Brain microvascular endothelial cell (primary cell): Measurements from ENCODE around the gene OSBPL5.

Experiments used
- DNase-seq: peaks from one replicate; pipeline ENCODE4 v3.0.0-alpha.2; 2020
- H3K27ac ChIP-seq: fragments of 250-450 bp; sonication (Bioruptor Pico); 2 replicates; pipeline ENCODE4 v1.5.1; 2020; ENCODE audit warnings: mild to moderate bottlenecking, moderate library complexity
- H3K27me3 ChIP-seq: fragments of 250-450 bp; sonication (Bioruptor Pico); replicated peaks from 2 replicates; pipeline ENCODE4 v1.5.1; 2020; ENCODE audit warnings: mild to moderate bottlenecking
- H3K36me3 ChIP-seq: fragments of 250-450 bp; sonication (Bioruptor Pico); replicated peaks from 2 replicates; pipeline ENCODE4 v1.5.1; 2020; ENCODE audit warnings: mild to moderate bottlenecking
- H3K4me3 ChIP-seq: 2 replicates; pipeline ENCODE4 v1.5.1; 2011; ENCODE audit warnings: low read depth, mild to moderate bottlenecking, control low read depth, low read length, moderate library complexity
- in situ Hi-C: cut with HindIII; loops from 2 replicates; pipeline ENCODE4 v1.10.0; 2017; ENCODE audit warnings: low sequenced_read_pairs, low pct_ligation_motif_present
- TF ChIP-seq, protein P1 (sequence below): IDR thresholded peaks from 2 replicates; pipeline ENCODE4 v1.5.1; 2011; ENCODE audit warnings: low read depth, mild to moderate bottlenecking, moderate library complexity, low read length, control low read depth, inconsistent platforms; ENCODE audit errors: missing control alignments

OSBPL5 gene

GRCh38 chr11:3087373-3087772 lies 77.7 kb downstream of the OSBPL5 start:
- Histone ChIP-seq H3K36me3 (no peaks in the 10 kb centered on the region), H3K27me3 (no peaks in the 10 kb centered on the region), H3K4me3 (no peak overlapping the region), H3K27ac (no peak overlapping the region)
- TF ChIP-seq, protein P1, sequence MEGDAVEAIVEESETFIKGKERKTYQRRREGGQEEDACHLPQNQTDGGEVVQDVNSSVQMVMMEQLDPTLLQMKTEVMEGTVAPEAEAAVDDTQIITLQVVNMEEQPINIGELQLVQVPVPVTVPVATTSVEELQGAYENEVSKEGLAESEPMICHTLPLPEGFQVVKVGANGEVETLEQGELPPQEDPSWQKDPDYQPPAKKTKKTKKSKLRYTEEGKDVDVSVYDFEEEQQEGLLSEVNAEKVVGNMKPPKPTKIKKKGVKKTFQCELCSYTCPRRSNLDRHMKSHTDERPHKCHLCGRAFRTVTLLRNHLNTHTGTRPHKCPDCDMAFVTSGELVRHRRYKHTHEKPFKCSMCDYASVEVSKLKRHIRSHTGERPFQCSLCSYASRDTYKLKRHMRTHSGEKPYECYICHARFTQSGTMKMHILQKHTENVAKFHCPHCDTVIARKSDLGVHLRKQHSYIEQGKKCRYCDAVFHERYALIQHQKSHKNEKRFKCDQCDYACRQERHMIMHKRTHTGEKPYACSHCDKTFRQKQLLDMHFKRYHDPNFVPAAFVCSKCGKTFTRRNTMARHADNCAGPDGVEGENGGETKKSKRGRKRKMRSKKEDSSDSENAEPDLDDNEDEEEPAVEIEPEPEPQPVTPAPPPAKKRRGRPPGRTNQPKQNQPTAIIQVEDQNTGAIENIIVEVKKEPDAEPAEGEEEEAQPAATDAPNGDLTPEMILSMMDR, result no peak
- in situ Hi-C loops, result no loop called here
- DNase-seq, result no peak

- Histone ChIP-seq H3K4me3 (no peak overlapping the region), H3K27ac (no peak overlapping the region), H3K27me3 (no peaks in the 10 kb centered on the region), H3K36me3 (no peaks in the 10 kb centered on the region)
- in situ Hi-C loops, result no loop called here
- TF ChIP-seq, protein P1, result no peak
- no peak for DNase-seq
Measured at GRCh38 chr11:3086671-3087150, 78.4 kb downstream of the OSBPL5 start.

GRCh38 chr11:3086114-3086513 lies 79.0 kb downstream of the OSBPL5 start:
- DNase-seq, result no peak
- H3K27ac ChIP-seq, result no peak overlapping the region
- TF ChIP-seq, protein P1, result no peak
- no peak overlapping the region for H3K4me3 ChIP-seq
- H3K27me3 ChIP-seq, result no peaks in the 10 kb centered on the region
- in situ Hi-C loops, result no loop called here
- H3K36me3 ChIP-seq, result no peaks in the 10 kb centered on the region

GRCh38 chr11:3085052-3085451 lies 80.1 kb downstream of the OSBPL5 start:
- Histone ChIP-seq H3K27ac (no peak overlapping the region), H3K36me3 (no peaks in the 10 kb centered on the region), H3K27me3 (no peaks in the 10 kb centered on the region), H3K4me3 (no peak overlapping the region)
- DNase-seq, result no peak
- in situ Hi-C loops, result no loop called here
- TF ChIP-seq, protein P1, result no peak

DNA sequence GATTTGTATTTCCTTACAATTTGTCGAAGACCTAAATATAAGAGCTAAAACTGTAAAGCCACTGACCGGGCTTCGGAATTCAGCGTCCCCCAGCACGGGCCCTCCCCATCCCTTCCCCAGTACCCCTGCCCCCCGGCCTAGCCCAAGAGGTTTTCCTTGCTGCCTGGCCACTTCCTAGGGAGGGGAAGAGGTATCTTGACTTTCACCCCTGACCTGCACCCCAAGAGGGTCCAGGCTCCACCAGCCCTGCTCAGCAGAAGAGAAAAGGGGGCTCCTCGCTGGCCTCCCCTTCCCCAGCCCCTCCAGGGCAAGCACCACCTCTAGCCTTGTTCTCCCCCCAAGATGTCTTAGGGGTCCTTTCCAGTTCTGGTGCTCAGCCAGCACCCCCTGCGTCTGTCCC lies 81.8 kb downstream of the OSBPL5 start:
- Histone ChIP-seq H3K36me3 (no peaks in the 10 kb centered on the region), H3K4me3 (no peak overlapping the region), H3K27me3 (no peaks in the 10 kb centered on the region), H3K27ac (no peak overlapping the region)
- DNase-seq, result no peak
- in situ Hi-C loops, result no loop called here
- TF ChIP-seq, protein P1, result no peak

- in situ Hi-C loops, result no loop called here
- H3K27me3 ChIP-seq, result no peaks in the 10 kb centered on the region
- no peak for DNase-seq
Measured at GRCh38 chr11:3081386-3081751, 83.7 kb downstream of the OSBPL5 start.

More at GRCh38 chr11:3081386-3081751, 83.7 kb downstream of the OSBPL5 start:
- TF ChIP-seq, protein P1, result no peak
- Histone ChIP-seq H3K36me3 (no peaks in the 10 kb centered on the region), H3K27ac (no peak overlapping the region), H3K4me3 (no peak overlapping the region)
